Neural cell (in vitro differentiated cells): Measurements from ENCODE around the gene ZNF789. TPM values are rescaled to one million over a fixed set of nuclear protein-coding genes. Genes with fewer than 3 reads are reported as not detected.

Experiments used
- H2AFZ ChIP-seq: fragments of 200-600, 300-800 bp; sonication (generic), shearing (Covaris generic); 2 replicates; pipeline ENCODE4 v1.6.0; 2014; ENCODE audit warnings: low read depth, mild to moderate bottlenecking, antibody characterized with exemption, low read length, moderate library complexity
- H3F3A ChIP-seq: fragments of 200-600 bp; shearing (Covaris generic); 2 replicates; pipeline ENCODE4 v1.6.1; 2016; ENCODE audit warnings: mild to moderate bottlenecking, moderate library complexity, mixed read lengths, antibody characterized with exemption, low read length; ENCODE audit not compliant: insufficient read depth, poor library complexity, severe bottlenecking
- H3K27ac ChIP-seq: fragments of 200-600, 300-800 bp; sonication (generic), shearing (Covaris generic); 2 replicates; pipeline ENCODE4 v1.5.1; 2014; ENCODE audit warnings: mild to moderate bottlenecking, low read length, moderate library complexity
- H3K27me3 ChIP-seq: fragments of 300-800, 200-600 bp; sonication (generic), shearing (Covaris generic); 2 replicates; pipeline ENCODE4 v1.6.0; 2014; ENCODE audit warnings: mild to moderate bottlenecking, low read depth, low read length, moderate library complexity; ENCODE audit not compliant: insufficient read depth
- H3K36me3 ChIP-seq: fragments of 300-800, 200-600 bp; sonication (generic), shearing (Covaris generic); 2 replicates; pipeline ENCODE4 v1.5.1; 2014; ENCODE audit warnings: mild to moderate bottlenecking, antibody characterized with exemption, low read length, moderate library complexity; ENCODE audit not compliant: insufficient read depth
- H3K4me2 ChIP-seq: fragments of 300-800, 200-600 bp; sonication (generic), shearing (Covaris generic); 2 replicates; pipeline ENCODE4 v1.6.0; 2014; ENCODE audit warnings: mild to moderate bottlenecking, low read length
- H3K4me3 ChIP-seq: fragments of 300-800, 200-600 bp; sonication (generic), shearing (Covaris generic); 2 replicates; pipeline ENCODE4 v1.5.1; 2014; ENCODE audit warnings: mild to moderate bottlenecking, low read length, moderate library complexity
- H3K79me2 ChIP-seq: fragments of 200-600 bp; shearing (Covaris generic); replicated peaks from 2 replicates; pipeline ENCODE4 v1.6.0; 2014; ENCODE audit warnings: mild to moderate bottlenecking, low read length, moderate library complexity; ENCODE audit not compliant: insufficient read depth
- H3K9ac ChIP-seq: fragments of 300-800, 200-600 bp; sonication (generic), shearing (Covaris generic); 2 replicates; pipeline ENCODE4 v1.6.1; 2016; ENCODE audit warnings: mild to moderate bottlenecking, low read length, mixed read lengths
- H3K9me2 ChIP-seq: fragments of 200-600 bp; shearing (Covaris generic); 2 replicates; pipeline ENCODE4 v1.6.1; 2016; ENCODE audit warnings: mild to moderate bottlenecking, low read length, mixed read lengths; ENCODE audit not compliant: insufficient read depth
- H3K9me3 ChIP-seq: fragments of 200-600, 300-800 bp; sonication (generic), shearing (Covaris generic); 2 replicates; pipeline ENCODE4 v1.6.1; 2016; ENCODE audit warnings: mild to moderate bottlenecking, mixed run types, low read length, moderate library complexity, mixed read lengths
- H4K20me1 ChIP-seq: fragments of 200-600 bp; shearing (Covaris generic); 2 replicates; pipeline ENCODE4 v1.6.1; 2016; ENCODE audit warnings: mild to moderate bottlenecking, mixed run types; ENCODE audit not compliant: insufficient read depth
- EP300 ChIP-seq: fragments of 450-650 bp; conservative IDR thresholded peaks from 2 replicates; pipeline ENCODE4 v1.6.1; 2014; ENCODE audit warnings: antibody characterized with exemption, mild to moderate bottlenecking, moderate library complexity; ENCODE audit not compliant: poor library complexity, severe bottlenecking
- EZH2 ChIP-seq: fragments of 200-600, 300-800 bp; shearing (Covaris generic), sonication (generic); IDR thresholded peaks from 2 replicates; pipeline ENCODE4 v1.6.1; 2014; ENCODE audit warnings: antibody characterized with exemption, low read length, borderline replicate concordance, mild to moderate bottlenecking; ENCODE audit not compliant: insufficient read depth, poor library complexity, severe bottlenecking
- MXI1 ChIP-seq: fragments of 450-650 bp; conservative IDR thresholded peaks from 2 replicates; pipeline ENCODE4 v1.6.1; 2014; ENCODE audit warnings: antibody characterized with exemption, mild to moderate bottlenecking; ENCODE audit not compliant: poor library complexity, severe bottlenecking
- POLR2AphosphoS5 ChIP-seq: IDR thresholded peaks from 2 replicates; pipeline ENCODE4 v1.6.1; 2012
- RAD21 ChIP-seq: fragments of 450-650 bp; conservative IDR thresholded peaks from 2 replicates; pipeline ENCODE4 v1.6.1; 2014; ENCODE audit warnings: antibody characterized with exemption, mild to moderate bottlenecking, moderate library complexity
- SMC3 ChIP-seq: fragments of 450-650 bp; conservative IDR thresholded peaks from 2 replicates; pipeline ENCODE4 v1.6.1; 2014; ENCODE audit warnings: antibody characterized with exemption, mild to moderate bottlenecking, moderate library complexity; ENCODE audit not compliant: poor library complexity
- TAF1 ChIP-seq: IDR thresholded peaks from 2 replicates; pipeline ENCODE4 v1.6.1; 2012; ENCODE audit warnings: low read depth
- polyA plus RNA-seq: library from polyadenylated mRNA; depleted of rRNA; stranded (reverse); fragments of >200 nt; gene quantifications from 2 replicates; pipeline ENCODE4 v1.2.3, GENCODE V29; 2014
- TF ChIP-seq, protein P1 (sequence below): IDR thresholded peaks from 2 replicates; pipeline ENCODE4 v1.6.1; 2012; ENCODE audit warnings: borderline replicate concordance
- TF ChIP-seq, protein P2 (sequence below): fragments of 450-650 bp; IDR thresholded peaks from 2 replicates; pipeline ENCODE4 v1.5.1; 2014; ENCODE audit warnings: antibody characterized with exemption, mild to moderate bottlenecking, moderate library complexity; ENCODE audit not compliant: poor library complexity, severe bottlenecking

The ZNF789 gene
- polyA plus RNA-seq, 1 donor from 2014 or later = 49.9 TPM

DNA sequence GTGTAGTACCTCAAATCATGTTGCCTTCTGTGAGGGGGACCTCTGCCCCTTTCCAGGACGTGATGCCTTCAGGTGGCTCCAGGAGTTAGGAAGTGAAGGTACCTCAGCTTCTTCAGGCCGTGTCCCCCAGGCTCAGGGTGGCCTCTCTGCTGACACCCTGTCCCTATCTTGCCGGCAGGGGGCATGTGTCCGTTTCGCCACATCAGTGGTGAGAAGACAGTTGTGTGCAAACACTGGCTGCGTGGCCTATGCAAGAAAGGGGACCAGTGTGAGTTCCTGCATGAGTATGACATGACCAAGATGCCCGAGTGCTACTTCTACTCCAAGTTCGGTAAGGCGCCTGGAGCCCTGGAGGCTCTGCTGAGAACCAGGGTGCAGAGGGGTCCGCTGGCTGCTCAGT, 24.7 kb upstream of the ZNF789 start:
- no peaks in the 10 kb centered on the region for H4K20me1 ChIP-seq
- no peaks in the 10 kb centered on the region for H3K9me3 ChIP-seq
- H3K36me3 ChIP-seq = no peaks in the 10 kb centered on the region
- H3K4me2 ChIP-seq = no peak overlapping the region
- H3K9me2 ChIP-seq = no peaks in the 10 kb centered on the region
- peaks cover 3% of the 10 kb centered on the region for H3K79me2 ChIP-seq
- H3K27ac ChIP-seq = no peak overlapping the region
- H2AFZ ChIP-seq = no peak overlapping the region
- no peak overlapping the region for H3K9ac ChIP-seq
- TF ChIP-seq, protein P1, sequence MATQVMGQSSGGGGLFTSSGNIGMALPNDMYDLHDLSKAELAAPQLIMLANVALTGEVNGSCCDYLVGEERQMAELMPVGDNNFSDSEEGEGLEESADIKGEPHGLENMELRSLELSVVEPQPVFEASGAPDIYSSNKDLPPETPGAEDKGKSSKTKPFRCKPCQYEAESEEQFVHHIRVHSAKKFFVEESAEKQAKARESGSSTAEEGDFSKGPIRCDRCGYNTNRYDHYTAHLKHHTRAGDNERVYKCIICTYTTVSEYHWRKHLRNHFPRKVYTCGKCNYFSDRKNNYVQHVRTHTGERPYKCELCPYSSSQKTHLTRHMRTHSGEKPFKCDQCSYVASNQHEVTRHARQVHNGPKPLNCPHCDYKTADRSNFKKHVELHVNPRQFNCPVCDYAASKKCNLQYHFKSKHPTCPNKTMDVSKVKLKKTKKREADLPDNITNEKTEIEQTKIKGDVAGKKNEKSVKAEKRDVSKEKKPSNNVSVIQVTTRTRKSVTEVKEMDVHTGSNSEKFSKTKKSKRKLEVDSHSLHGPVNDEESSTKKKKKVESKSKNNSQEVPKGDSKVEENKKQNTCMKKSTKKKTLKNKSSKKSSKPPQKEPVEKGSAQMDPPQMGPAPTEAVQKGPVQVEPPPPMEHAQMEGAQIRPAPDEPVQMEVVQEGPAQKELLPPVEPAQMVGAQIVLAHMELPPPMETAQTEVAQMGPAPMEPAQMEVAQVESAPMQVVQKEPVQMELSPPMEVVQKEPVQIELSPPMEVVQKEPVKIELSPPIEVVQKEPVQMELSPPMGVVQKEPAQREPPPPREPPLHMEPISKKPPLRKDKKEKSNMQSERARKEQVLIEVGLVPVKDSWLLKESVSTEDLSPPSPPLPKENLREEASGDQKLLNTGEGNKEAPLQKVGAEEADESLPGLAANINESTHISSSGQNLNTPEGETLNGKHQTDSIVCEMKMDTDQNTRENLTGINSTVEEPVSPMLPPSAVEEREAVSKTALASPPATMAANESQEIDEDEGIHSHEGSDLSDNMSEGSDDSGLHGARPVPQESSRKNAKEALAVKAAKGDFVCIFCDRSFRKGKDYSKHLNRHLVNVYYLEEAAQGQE = no peak
- TF ChIP-seq, protein P2, sequence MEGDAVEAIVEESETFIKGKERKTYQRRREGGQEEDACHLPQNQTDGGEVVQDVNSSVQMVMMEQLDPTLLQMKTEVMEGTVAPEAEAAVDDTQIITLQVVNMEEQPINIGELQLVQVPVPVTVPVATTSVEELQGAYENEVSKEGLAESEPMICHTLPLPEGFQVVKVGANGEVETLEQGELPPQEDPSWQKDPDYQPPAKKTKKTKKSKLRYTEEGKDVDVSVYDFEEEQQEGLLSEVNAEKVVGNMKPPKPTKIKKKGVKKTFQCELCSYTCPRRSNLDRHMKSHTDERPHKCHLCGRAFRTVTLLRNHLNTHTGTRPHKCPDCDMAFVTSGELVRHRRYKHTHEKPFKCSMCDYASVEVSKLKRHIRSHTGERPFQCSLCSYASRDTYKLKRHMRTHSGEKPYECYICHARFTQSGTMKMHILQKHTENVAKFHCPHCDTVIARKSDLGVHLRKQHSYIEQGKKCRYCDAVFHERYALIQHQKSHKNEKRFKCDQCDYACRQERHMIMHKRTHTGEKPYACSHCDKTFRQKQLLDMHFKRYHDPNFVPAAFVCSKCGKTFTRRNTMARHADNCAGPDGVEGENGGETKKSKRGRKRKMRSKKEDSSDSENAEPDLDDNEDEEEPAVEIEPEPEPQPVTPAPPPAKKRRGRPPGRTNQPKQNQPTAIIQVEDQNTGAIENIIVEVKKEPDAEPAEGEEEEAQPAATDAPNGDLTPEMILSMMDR = no peak
- TF ChIP-seq RAD21 (no peak), POLR2AphosphoS5 (no peak), EP300 (no peak), MXI1 (no peak), EZH2 (no peak), TAF1 (no peak), SMC3 (no peak)
- H3F3A ChIP-seq = no peaks in the 10 kb centered on the region
- H3K4me3 ChIP-seq = no peak overlapping the region
- no peaks in the 10 kb centered on the region for H3K27me3 ChIP-seq

DNA sequence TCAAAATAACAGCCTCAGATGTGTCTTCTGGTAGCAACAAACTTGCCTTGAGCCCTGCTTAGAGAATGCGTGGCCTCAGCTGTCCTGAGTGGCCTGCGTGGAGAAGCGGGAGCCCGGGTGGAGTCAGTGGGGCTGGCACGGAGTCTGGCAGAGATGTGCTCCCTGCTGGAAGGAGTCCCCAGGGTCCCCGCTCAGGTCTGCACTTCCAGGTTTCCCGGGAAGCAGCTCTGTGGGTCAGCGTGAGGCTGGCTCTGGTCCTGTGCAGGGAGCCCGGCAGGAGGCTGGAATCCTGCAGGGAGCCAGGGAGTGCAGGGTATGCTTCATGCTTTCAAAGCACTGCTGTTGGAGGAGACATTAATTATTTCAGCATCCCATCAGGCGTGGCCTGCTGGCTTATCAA, 23.8 kb upstream of the ZNF789 start:
- Histone ChIP-seq H3K27ac (no peak overlapping the region), H3K4me2 (no peak overlapping the region), H2AFZ (no peak overlapping the region), H3K36me3 (no peaks in the 10 kb centered on the region), H4K20me1 (no peaks in the 10 kb centered on the region), H3F3A (no peaks in the 10 kb centered on the region), H3K27me3 (no peaks in the 10 kb centered on the region), H3K9ac (no peak overlapping the region), H3K4me3 (no peak overlapping the region), H3K79me2 (no peaks in the 10 kb centered on the region), H3K9me3 (no peaks in the 10 kb centered on the region), H3K9me2 (no peaks in the 10 kb centered on the region)
- TF ChIP-seq, protein P1 = no peak
- TF ChIP-seq, protein P2 = no peak
- TF ChIP-seq RAD21 (no peak), EP300 (no peak), SMC3 (no peak), TAF1 (no peak), POLR2AphosphoS5 (no peak), EZH2 (no peak)
